BLaER1 treated with 17β-estradiol and CSF1 and Interleukin-3, amounts not matched to agents 10 nM and 100 nM (cell line): ENCODE data around the gene ZC3H18.

Experiments used
- H3K27ac ChIP-seq, 11 experiments: shearing (Covaris generic); formaldehyde crosslinking; 2 replicates each; pipeline ENCODE4 v1.8.1; 2022
- H3K27me3 ChIP-seq, 11 experiments: shearing (Covaris generic); formaldehyde crosslinking; 2 replicates each; pipeline ENCODE4 v1.8.1; 2022
- H3K36me3 ChIP-seq, 11 experiments: shearing (Covaris generic); formaldehyde crosslinking; 2 replicates each; pipeline ENCODE4 v1.8.1; 2022
- H3K4me1 ChIP-seq, 10 experiments: shearing (Covaris generic); formaldehyde crosslinking; 2 replicates each; pipeline ENCODE4 v1.8.1; 2022
- H3K4me2 ChIP-seq, 11 experiments: shearing (Covaris generic); formaldehyde crosslinking; 2 replicates each; pipeline ENCODE4 v1.8.1; 2022
- H3K4me3 ChIP-seq, 10 experiments: shearing (Covaris generic); formaldehyde crosslinking; 2 replicates each; pipeline ENCODE4 v1.8.1; 2022
- H3K9ac ChIP-seq, 11 experiments: shearing (Covaris generic); formaldehyde crosslinking; 2 replicates each; pipeline ENCODE4 v1.8.1; 2022
- H3K9me3 ChIP-seq, 11 experiments: shearing (Covaris generic); formaldehyde crosslinking; replicated peaks in 1 of 11; 2 replicates each; pipeline ENCODE4 v1.8.1; 2022
- H4K20me1 ChIP-seq, 11 experiments: shearing (Covaris generic); formaldehyde crosslinking; 2 replicates each; pipeline ENCODE4 v1.8.1; 2022
- Cebpa-rat ChIP-seq, 11 experiments: shearing (Covaris generic); IDR thresholded peaks; 2 replicates each; pipeline ENCODE4 v1.8.1; 2022

ZC3H18 gene

DNA sequence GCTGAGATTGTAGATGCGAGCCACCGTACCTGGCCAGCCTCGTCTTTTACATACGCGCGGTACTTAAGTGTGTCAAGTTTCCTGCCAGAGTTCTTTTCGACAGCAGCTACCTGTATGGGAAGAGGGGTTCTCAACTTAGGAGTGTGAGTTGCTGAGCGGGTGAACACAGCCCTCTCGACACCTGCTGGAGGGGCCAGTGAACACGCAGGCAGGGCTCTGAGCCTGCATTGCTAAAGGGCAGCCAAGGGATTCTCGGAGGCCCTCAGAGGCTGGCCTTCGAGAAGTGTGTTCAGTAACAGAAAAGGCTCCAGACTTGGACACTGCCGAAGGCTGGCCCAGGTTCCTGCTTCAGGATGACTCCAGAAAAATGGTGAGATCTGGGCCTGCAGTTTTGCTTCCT lies 6.1 kb downstream of the ZC3H18 start:
- Histone ChIP-seq H3K4me2 (no peak overlapping the region), H3K4me3 (no peak overlapping the region), H4K20me1 (peaks cover 88 to 100% (median 99%) of the 10 kb centered on the region in 11 experiments; a peak in 21 of 22 replicates), H3K9ac (0 out of 22 replicates have a peak overlapping the region, but pooled peaks of 2 of the 11 experiments have one; percentile 8 to 31), H3K27me3 (no peaks in the 10 kb centered on the region), H3K36me3 (peaks cover 84 to 100% (median 96%) of the 10 kb centered on the region in 11 experiments), H3K9me3 (no peaks in the 10 kb centered on the region), H3K27ac (no peak overlapping the region), H3K4me1 (peaks cover 11 to 16% (median 14%) of the 10 kb centered on the region in 10 experiments)
- no peak for TF ChIP-seq Cebpa-rat (IDR thresholded peaks at IDR 0.05)

- no peak overlapping the region for H3K27ac ChIP-seq
- peaks cover 2 to 7% (median 5%) of the 10 kb centered on the region in 10 experiments for H3K4me1 ChIP-seq
- H3K27me3 ChIP-seq, result no peaks in the 10 kb centered on the region
- no peak overlapping the region for H3K4me3 ChIP-seq
- H3K36me3 ChIP-seq, result peaks cover 91 to 100% (median 96%) of the 10 kb centered on the region in 11 experiments
- peaks cover 87 to 100% (median 99%) of the 10 kb centered on the region in 11 experiments; a peak in 21 of 22 replicates for H4K20me1 ChIP-seq
- H3K9me3 ChIP-seq, result no peaks in the 10 kb centered on the region
- H3K4me2 ChIP-seq, result no peak overlapping the region
- TF ChIP-seq Cebpa-rat (IDR thresholded peaks at IDR 0.05), result no peak
- peak overlapping the region in 2 of 11 experiments; percentile 17 to 22; a peak in 1 of 22 replicates for H3K9ac ChIP-seq
Observed at GRCh38 chr16:88577166-88577565, 7.0 kb downstream of the ZC3H18 start.

DNA sequence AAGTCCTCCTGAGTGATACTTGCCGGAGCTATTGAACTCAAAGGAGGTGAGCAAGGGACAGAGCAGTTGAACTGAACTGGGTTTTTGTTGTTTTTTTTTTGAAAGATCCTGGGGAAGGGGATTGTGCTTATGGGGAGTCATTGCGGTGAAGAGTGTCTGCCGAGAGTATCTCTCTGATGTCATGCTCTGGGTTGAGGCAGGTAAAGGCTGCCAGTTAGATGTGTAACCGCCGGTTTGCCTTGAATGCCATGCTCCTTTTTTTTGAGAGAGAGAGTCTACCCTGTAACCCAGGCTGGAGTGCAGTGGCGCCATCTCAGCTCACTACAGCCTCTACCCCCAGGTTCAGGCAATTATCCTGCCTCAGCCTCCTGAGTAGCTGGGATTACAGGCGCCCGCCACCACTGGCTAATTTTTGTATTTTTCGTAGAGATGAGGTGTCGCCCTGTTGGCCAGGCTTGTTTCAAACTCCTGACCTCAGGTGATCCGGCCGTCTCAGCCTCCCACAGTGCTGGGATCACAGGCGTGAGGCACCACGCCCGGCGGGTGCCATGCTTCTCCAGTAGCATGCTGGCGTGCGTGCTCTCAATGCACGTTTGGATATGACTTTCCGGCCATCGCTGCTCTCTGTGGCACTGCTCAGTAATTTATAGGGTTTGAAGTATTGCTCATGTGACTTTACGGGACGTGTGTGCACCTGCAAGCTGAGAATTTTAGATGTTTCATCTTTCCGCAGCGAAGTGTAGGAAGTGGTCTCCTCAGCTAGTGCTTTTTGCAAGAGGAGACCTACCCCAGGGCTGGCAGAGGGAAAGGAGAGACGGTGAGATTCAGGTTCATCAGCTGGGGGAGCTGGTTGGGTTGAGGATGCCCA lies 8.5 kb downstream of the ZC3H18 start:
- Histone ChIP-seq H3K4me1 (peaks cover 0 to 5% (median 0%) of the 10 kb centered on the region in 10 experiments; a peak in 2 of 20 replicates), H4K20me1 (peaks cover 83 to 100% (median 99%) of the 10 kb centered on the region in 11 experiments; a peak in 21 of 22 replicates), H3K4me3 (no peak overlapping the region), H3K36me3 (peaks cover 92 to 100% (median 96%) of the 10 kb centered on the region in 11 experiments), H3K27ac (no peak overlapping the region), H3K9me3 (no peaks in the 10 kb centered on the region), H3K9ac (no peak overlapping the region; a peak in 1 of 22 replicates), H3K4me2 (no peak overlapping the region), H3K27me3 (no peaks in the 10 kb centered on the region)
- TF ChIP-seq Cebpa-rat (IDR thresholded peaks at IDR 0.05), result no peak

DNA sequence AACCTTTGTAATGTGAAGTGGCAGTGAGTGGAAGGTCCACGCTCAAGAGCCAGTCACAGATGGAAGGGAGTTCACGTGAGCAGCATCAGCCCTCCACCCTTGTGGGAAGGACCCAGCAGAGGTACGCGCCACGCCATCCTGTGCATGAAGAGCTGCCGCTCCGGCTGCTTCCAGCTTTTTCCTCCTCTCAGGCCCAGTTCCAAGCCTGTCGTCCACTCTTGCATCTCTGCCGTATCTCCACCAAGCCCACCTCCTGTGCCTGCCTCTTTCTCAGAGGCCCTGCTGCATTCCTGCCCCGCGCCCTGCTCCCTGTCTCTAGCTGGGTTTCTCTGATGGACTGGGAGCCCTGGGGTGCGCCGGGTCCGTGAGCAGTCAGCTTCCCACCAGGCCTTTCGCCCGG lies 10.2 kb downstream of the ZC3H18 start:
- H3K27ac ChIP-seq, result no peak overlapping the region
- peaks cover 87 to 100% (median 97%) of the 10 kb centered on the region in 11 experiments for H3K36me3 ChIP-seq

DNA sequence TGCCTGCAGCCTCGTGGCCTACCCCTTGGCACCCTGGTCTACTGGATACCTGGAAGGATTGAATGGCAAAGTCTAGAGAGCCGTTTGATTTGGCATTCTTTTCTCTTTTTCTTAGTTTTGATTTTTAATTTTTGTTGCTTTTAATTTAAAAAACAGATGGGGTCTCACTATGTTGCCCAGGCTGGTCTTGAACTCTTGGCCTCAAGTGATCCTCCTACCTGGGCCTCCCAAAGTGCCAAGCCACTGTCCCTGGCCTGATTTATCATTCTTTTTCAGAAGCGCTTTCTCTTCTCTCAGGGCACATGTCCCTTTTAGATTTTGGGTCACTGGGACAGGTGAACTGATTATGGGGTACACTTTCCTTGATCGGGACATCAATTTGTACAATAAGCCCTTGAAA lies 10.8 kb downstream of the ZC3H18 start:
- no peaks in the 10 kb centered on the region for H3K9me3 ChIP-seq
- no peak overlapping the region for H3K27ac ChIP-seq
- no peak overlapping the region for H3K4me2 ChIP-seq
- H3K36me3 ChIP-seq, result peaks cover 87 to 100% (median 97%) of the 10 kb centered on the region in 11 experiments
- H3K27me3 ChIP-seq, result no peaks in the 10 kb centered on the region
- H3K4me1 ChIP-seq, result peaks cover 0 to 5% (median 0%) of the 10 kb centered on the region in 10 experiments; a peak in 2 of 20 replicates
- H3K4me3 ChIP-seq, result no peak overlapping the region
- H4K20me1 ChIP-seq, result peaks cover 89 to 100% (median 100%) of the 10 kb centered on the region in 11 experiments; a peak in 21 of 22 replicates
- peak overlapping the region in 1 of 11 experiments; percentile 33; a peak in 1 of 22 replicates for H3K9ac ChIP-seq
- TF ChIP-seq Cebpa-rat (IDR thresholded peaks at IDR 0.05), result no peak

More for the DNA sequence above, 10.2 kb downstream of the ZC3H18 start:
- Histone ChIP-seq H3K4me1 (peaks cover 0 to 5% (median 0%) of the 10 kb centered on the region in 10 experiments; a peak in 2 of 20 replicates), H3K27me3 (no peaks in the 10 kb centered on the region), H3K9ac (peak overlapping the region in 2 of 11 experiments; percentile 8 to 33; a peak in 2 of 22 replicates), H4K20me1 (peaks cover 88 to 100% (median 100%) of the 10 kb centered on the region in 11 experiments; a peak in 21 of 22 replicates), H3K9me3 (no peaks in the 10 kb centered on the region), H3K4me3 (no peak overlapping the region), H3K4me2 (no peak overlapping the region)
- TF ChIP-seq Cebpa-rat (IDR thresholded peaks at IDR 0.05), result no peak

- no peaks in the 10 kb centered on the region for H3K9me3 ChIP-seq
- no peaks in the 10 kb centered on the region for H3K27me3 ChIP-seq
- no peak for TF ChIP-seq Cebpa-rat (IDR thresholded peaks at IDR 0.05)
- peak overlapping the region in 5 of 11 experiments; percentile 4 to 49 (median 35); a peak in 3 of 22 replicates for H3K9ac ChIP-seq
- no peak overlapping the region for H3K27ac ChIP-seq
- H4K20me1 ChIP-seq, result peaks cover 82 to 100% (median 97%) of the 10 kb centered on the region in 11 experiments; a peak in 21 of 22 replicates
- H3K36me3 ChIP-seq, result peaks cover 87 to 100% (median 97%) of the 10 kb centered on the region in 11 experiments
- peaks cover 0 to 5% (median 0%) of the 10 kb centered on the region in 10 experiments; a peak in 2 of 20 replicates for H3K4me1 ChIP-seq
- H3K4me2 ChIP-seq, result no peak overlapping the region
- H3K4me3 ChIP-seq, result no peak overlapping the region
Observed at GRCh38 chr16:88582912-88583575, 12.8 kb downstream of the ZC3H18 start.

DNA sequence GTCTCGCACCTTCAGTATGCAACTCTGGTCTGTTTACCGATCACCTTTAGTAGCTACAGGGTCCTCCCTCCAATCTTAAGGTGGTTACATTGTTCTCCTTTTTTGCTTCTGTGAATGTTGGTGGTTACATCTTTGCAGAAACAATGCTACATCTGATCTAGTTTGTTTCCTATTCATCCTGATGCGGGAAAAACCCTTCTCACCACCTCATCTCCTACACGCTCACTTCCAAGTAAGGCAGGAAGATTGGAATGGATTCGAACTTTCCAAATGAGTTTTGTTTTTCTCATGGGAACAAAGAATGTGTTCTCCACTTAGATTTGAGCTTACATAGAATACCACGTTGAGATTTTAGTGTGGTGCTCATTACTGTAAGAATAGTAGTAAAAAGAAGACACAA lies 14.5 kb downstream of the ZC3H18 start:
- no peak overlapping the region for H3K4me3 ChIP-seq
- TF ChIP-seq Cebpa-rat (IDR thresholded peaks at IDR 0.05), result no peak
- peaks cover 0 to 5% (median 0%) of the 10 kb centered on the region in 10 experiments; a peak in 2 of 20 replicates for H3K4me1 ChIP-seq
- peaks cover 87 to 100% (median 97%) of the 10 kb centered on the region in 11 experiments for H3K36me3 ChIP-seq
- no peaks in the 10 kb centered on the region for H3K9me3 ChIP-seq
- H3K27ac ChIP-seq, result no peak overlapping the region
- no peak overlapping the region for H3K4me2 ChIP-seq
- peaks cover 68 to 100% (median 95%) of the 10 kb centered on the region in 11 experiments; a peak in 21 of 22 replicates for H4K20me1 ChIP-seq
- no peaks in the 10 kb centered on the region for H3K27me3 ChIP-seq
- H3K9ac ChIP-seq, result no peak overlapping the region

GRCh38 chr16:88585269-88585668 lies 15.1 kb downstream of the ZC3H18 start:
- Histone ChIP-seq H3K4me3 (no peak overlapping the region), H3K36me3 (peaks cover 87 to 100% (median 97%) of the 10 kb centered on the region in 11 experiments), H3K9me3 (no peaks in the 10 kb centered on the region), H4K20me1 (peaks cover 62 to 100% (median 95%) of the 10 kb centered on the region in 11 experiments; a peak in 21 of 22 replicates), H3K27me3 (no peaks in the 10 kb centered on the region), H3K9ac (peak overlapping the region in 1 of 11 experiments; percentile 8; a peak in 2 of 22 replicates), H3K27ac (no peak overlapping the region), H3K4me1 (peaks cover 0 to 5% (median 0%) of the 10 kb centered on the region in 10 experiments; a peak in 2 of 20 replicates), H3K4me2 (no peak overlapping the region)
- TF ChIP-seq Cebpa-rat (IDR thresholded peaks at IDR 0.05), result no peak
